Endothelial cell of umbilical vein (primary cell): ENCODE results near the gene PDGFA.

Experiments
- CTCF ChIP-seq, 2 donors: IDR thresholded peaks; 1 replicate in 1 of 2; 2 replicates in 1 of 2; pipeline ENCODE4 v1.5.1; 2011; ENCODE audit warnings: low read length in 2 of 2, mild to moderate bottlenecking in 2 of 2, moderate library complexity in 2 of 2, control low read depth in 1 of 2, inconsistent platforms in 1 of 2, low read depth in 1 of 2; ENCODE audit not compliant: insufficient read depth in 1 of 2; ENCODE audit errors: extremely low read depth in 1 of 2
- EZH2 ChIP-seq: IDR thresholded peaks from 2 replicates; pipeline ENCODE4 v1.6.1; 2012; ENCODE audit warnings: borderline replicate concordance, low read depth, mild to moderate bottlenecking, moderate library complexity, low read length, inconsistent platforms; ENCODE audit not compliant: severe bottlenecking
- GATA2 ChIP-seq: IDR thresholded peaks from 2 replicates; pipeline ENCODE4 v1.7.0; 2011; ENCODE audit warnings: low read depth, mild to moderate bottlenecking, moderate library complexity, mixed read lengths, low read length; ENCODE audit not compliant: insufficient read length, insufficient read depth
- JUN ChIP-seq: IDR thresholded peaks from 2 replicates; pipeline ENCODE4 v1.6.1; 2011; ENCODE audit warnings: borderline replicate concordance, low read depth; ENCODE audit not compliant: insufficient read length, insufficient read depth
- POLR2A ChIP-seq: IDR thresholded peaks from 2 replicates; pipeline ENCODE4 v1.6.1; 2012; ENCODE audit warnings: low read depth, mild to moderate bottlenecking, control low read depth, low read length
- POLR2AphosphoS5 ChIP-seq: IDR thresholded peaks from 2 replicates; pipeline ENCODE4 v1.6.1; 2012; ENCODE audit warnings: low read depth, mild to moderate bottlenecking, control low read depth, low read length, moderate library complexity; ENCODE audit not compliant: insufficient read depth
- TF ChIP-seq, protein P1 (sequence below): IDR thresholded peaks from 2 replicates; pipeline ENCODE4 v1.6.1; 2011; ENCODE audit not compliant: insufficient read depth, insufficient read length

DNA sequence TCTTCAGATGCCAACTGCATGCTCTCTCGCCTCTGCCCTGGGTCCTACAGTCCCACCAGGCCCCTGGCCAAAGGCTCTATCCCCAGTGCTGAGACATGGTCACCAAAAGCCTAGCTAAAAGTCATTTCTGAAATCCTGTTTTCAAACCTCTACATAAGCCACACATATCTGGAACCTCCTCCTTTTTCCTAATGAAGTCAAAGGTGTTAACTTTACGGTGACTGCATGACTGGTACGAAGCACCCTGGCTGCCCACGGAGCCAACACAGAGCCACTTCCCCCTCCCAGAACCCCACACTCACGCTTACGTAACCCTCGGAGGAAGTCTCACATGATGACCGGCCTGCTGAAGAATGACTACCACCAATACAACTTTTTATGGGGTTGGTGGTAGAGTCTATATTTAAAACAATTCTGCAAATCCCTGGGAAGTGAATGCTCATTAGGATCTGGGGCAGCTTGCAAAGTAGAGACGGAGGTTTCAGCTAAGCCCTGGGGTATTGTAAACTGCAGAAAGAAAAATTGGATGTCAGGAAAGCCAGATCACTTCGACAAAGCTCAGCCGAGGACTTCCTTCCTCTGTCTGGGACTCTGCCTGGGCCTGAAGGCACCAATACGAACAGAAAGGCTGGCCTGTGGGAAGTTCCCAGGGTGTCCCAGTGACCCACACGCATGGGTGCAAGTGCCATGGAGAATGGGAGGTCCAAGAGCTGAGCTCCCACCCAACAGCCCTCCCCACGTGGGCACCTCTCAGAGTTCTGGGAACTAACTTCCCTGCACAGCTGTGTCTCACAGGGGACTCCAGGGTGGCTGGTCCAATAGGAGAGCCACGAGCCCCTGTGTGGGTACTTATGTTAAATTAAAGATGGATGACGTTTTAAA lies 50.7 kb downstream of the PDGFA start:
- TF ChIP-seq EZH2 = no peak
- TF ChIP-seq CTCF (IDR thresholded peaks at IDR 0.05; ENCODE audit: extremely low read depth in 1 of 2, insufficient read depth in 1 of 2, low read depth in 1 of 2, low read length in 2 of 2) = no peak
- no peak for TF ChIP-seq POLR2A
- no peak for TF ChIP-seq POLR2AphosphoS5
- peak; percentile 9 for TF ChIP-seq JUN
- TF ChIP-seq, protein P1, sequence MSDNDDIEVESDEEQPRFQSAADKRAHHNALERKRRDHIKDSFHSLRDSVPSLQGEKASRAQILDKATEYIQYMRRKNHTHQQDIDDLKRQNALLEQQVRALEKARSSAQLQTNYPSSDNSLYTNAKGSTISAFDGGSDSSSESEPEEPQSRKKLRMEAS = no peak
- no peak for TF ChIP-seq GATA2
